Neural crest cell (in vitro differentiated cells): Measurements from ENCODE around the gene DNM3. TPM values are rescaled to one million over a fixed set of nuclear protein-coding genes. Genes with fewer than 3 reads are reported as not detected.

Experiments used
- DNase-seq: peaks from one replicate; pipeline ENCODE4 v3.0.0; 2021; ENCODE audit warnings: low read depth, mixed read lengths, low spot score
- H3K27ac Mint-ChIP-seq: one replicate; pipeline ENCODE4 v1.8.0; 2021; ENCODE audit warnings: mild to moderate bottlenecking, mixed read lengths; ENCODE audit not compliant: unreplicated experiment
- H3K27me3 Mint-ChIP-seq: 2 replicates; pipeline ENCODE4 v1.8.0; 2021; ENCODE audit warnings: low read depth, mild to moderate bottlenecking, mixed read lengths
- H3K36me3 Mint-ChIP-seq: 2 replicates; pipeline ENCODE4 v1.8.0; 2021; ENCODE audit warnings: low read depth, mild to moderate bottlenecking, mixed read lengths
- H3K4me1 Mint-ChIP-seq: 2 replicates; pipeline ENCODE4 v1.8.0; 2021; ENCODE audit warnings: mixed read lengths
- H3K4me3 Mint-ChIP-seq: one replicate; pipeline ENCODE4 v1.8.0; 2021; ENCODE audit warnings: mild to moderate bottlenecking, mixed read lengths
- H3K9me3 Mint-ChIP-seq: 2 replicates; pipeline ENCODE4 v1.8.0; 2021; ENCODE audit warnings: mixed read lengths
- CTCF ChIP-seq: fragments of 200-600 bp; sonication (generic); conservative IDR thresholded peaks from 2 replicates; pipeline ENCODE4 v1.5.0; 2021; ENCODE audit warnings: antibody characterized with exemption, mild to moderate bottlenecking
- total RNA-seq: library from RNA; stranded (reverse); gene quantifications from 2 replicates; pipeline ENCODE4 v1.2.1, GENCODE V29; 2021

DNM3 gene
- total RNA-seq, 1 donor from 2014 or later = 3.5 TPM

GRCh38 chr1:171807556-171807955 lies 33.7 kb upstream of the DNM3 start:
- no peaks in the 10 kb centered on the region for H3K36me3 Mint-ChIP-seq
- no peak for DNase-seq
- H3K27ac Mint-ChIP-seq = no peak overlapping the region
- H3K9me3 Mint-ChIP-seq = no peaks in the 10 kb centered on the region
- H3K27me3 Mint-ChIP-seq = no peaks in the 10 kb centered on the region
- peaks cover 5% of the 10 kb centered on the region for H3K4me1 Mint-ChIP-seq
- no peak overlapping the region for H3K4me3 Mint-ChIP-seq
- TF ChIP-seq CTCF = no peak

GRCh38 chr1:171809834-171810233 lies 31.5 kb upstream of the DNM3 start:
- no peak overlapping the region for H3K4me3 Mint-ChIP-seq
- TF ChIP-seq CTCF = no peak
- H3K4me1 Mint-ChIP-seq = peaks cover 5% of the 10 kb centered on the region
- no peak for DNase-seq
- no peaks in the 10 kb centered on the region for H3K36me3 Mint-ChIP-seq
- no peaks in the 10 kb centered on the region for H3K9me3 Mint-ChIP-seq
- no peaks in the 10 kb centered on the region for H3K27me3 Mint-ChIP-seq
- H3K27ac Mint-ChIP-seq = no peak overlapping the region

GRCh38 chr1:171811672-171812071 lies 29.6 kb upstream of the DNM3 start:
- Mint-ChIP-seq H3K27ac (no peak overlapping the region), H3K27me3 (no peaks in the 10 kb centered on the region), H3K4me3 (no peak overlapping the region), H3K9me3 (no peaks in the 10 kb centered on the region), H3K36me3 (no peaks in the 10 kb centered on the region), H3K4me1 (peaks cover 5% of the 10 kb centered on the region)
- DNase-seq = no peak
- no peak for TF ChIP-seq CTCF

- Mint-ChIP-seq H3K27me3 (no peaks in the 10 kb centered on the region), H3K27ac (no peak overlapping the region), H3K9me3 (no peaks in the 10 kb centered on the region), H3K4me3 (no peak overlapping the region), H3K4me1 (peaks cover 11% of the 10 kb centered on the region), H3K36me3 (no peaks in the 10 kb centered on the region)
- TF ChIP-seq CTCF = no peak
- no peak for DNase-seq
Observed at GRCh38 chr1:171814692-171815091, 26.6 kb upstream of the DNM3 start.

- no peak for DNase-seq
- Mint-ChIP-seq H3K36me3 (no peaks in the 10 kb centered on the region), H3K4me3 (no peak overlapping the region), H3K9me3 (no peaks in the 10 kb centered on the region), H3K4me1 (peaks cover 11% of the 10 kb centered on the region), H3K27ac (no peak overlapping the region), H3K27me3 (no peaks in the 10 kb centered on the region)
- no peak for TF ChIP-seq CTCF
Observed at GRCh38 chr1:171816300-171816901, 24.9 kb upstream of the DNM3 start.
